22Rv1 (cell line): Measurements from ENCODE around the gene USP21.
"Not testable (repeated sequence)": the region's sequence is repeated elsewhere in the genome, so short reads cannot be mapped to it uniquely, and the experiment has no call there.

Source experiments
- H3K27ac ChIP-seq: fragments of 450-650 bp; 2 replicates; pipeline ENCODE4 v1.5.1; 2017
- CTCF ChIP-seq: fragments of 450-650 bp; IDR thresholded peaks from 2 replicates; pipeline ENCODE4 v1.5.1; 2017; ENCODE audit warnings: mild to moderate bottlenecking
- ZFX ChIP-seq: fragments of 450-650 bp; IDR thresholded peaks from 2 replicates; pipeline ENCODE4 v1.6.1; 2017; ENCODE audit warnings: antibody characterized with exemption, borderline replicate concordance

The USP21 gene

GRCh38 chr1:161159087-161159912 lies at the start of gene USP21:
TSS of gene USP21 (plus strand) at chr1:161159500. CDS start at chr1:161160641, 1,141 bp downstream.
- peak; percentile 56 for TF ChIP-seq CTCF
- TF ChIP-seq ZFX, result no peak
- peak within 1 kb of the TSS; percentile 78 for H3K27ac ChIP-seq

- TF ChIP-seq ZFX (no peak), CTCF (no peak)
- H3K27ac ChIP-seq, result no peak overlapping the region
These were observed 48.2 kb upstream of the USP21 start for GRCh38 chr1:161111117-161111516.

- no peak overlapping the region for H3K27ac ChIP-seq
- TF ChIP-seq CTCF, result no peak
- no peak for TF ChIP-seq ZFX
These were observed 47.8 kb upstream of the USP21 start for GRCh38 chr1:161111527-161111926.

GRCh38 chr1:161113915-161114314 lies 45.4 kb upstream of the USP21 start:
- TF ChIP-seq CTCF (no peak), ZFX (no peak)
- H3K27ac ChIP-seq, result 0 out of 2 replicates have a peak overlapping the region, but pooled peaks have one; percentile 5

- TF ChIP-seq CTCF (no peak), ZFX (no peak)
- H3K27ac ChIP-seq, result peak overlapping the region; percentile 5; the same call in 1 of the 2 replicates
These were observed 44.7 kb upstream of the USP21 start for GRCh38 chr1:161114556-161114955.

GRCh38 chr1:161115132-161115711 lies 44.1 kb upstream of the USP21 start:
- TF ChIP-seq ZFX (no peak), CTCF (no peak)
- H3K27ac ChIP-seq, result peak overlapping the region; percentile 5; the same call in 1 of the 2 replicates

GRCh38 chr1:161115961-161116360 lies 43.3 kb upstream of the USP21 start:
- not testable (repeated sequence) for H3K27ac ChIP-seq
